ENCODE data around the gene MRPS21. TPM values are rescaled to one million over a fixed set of nuclear protein-coding genes. Genes with fewer than 3 reads are reported as not detected.

Gene MRPS21
- total RNA-seq, result 10 to 100 TPM; 22.9 to 30.5 (median 25.0) TPM
- long read RNA-seq, transcript MRPS21-201 (2 exons, 1,462 nt), result minor isoform, 5 of 45 reads
- long read RNA-seq, transcript MRPS21-202 (3 exons, 1,226 nt), result major isoform, 40 of 45 reads
- long read RNA-seq, partial matches to known transcripts, result 0 of 45 reads
- long read RNA-seq, other reads (novel, unspliced or antisense), result 0 of 45 reads

DNA sequence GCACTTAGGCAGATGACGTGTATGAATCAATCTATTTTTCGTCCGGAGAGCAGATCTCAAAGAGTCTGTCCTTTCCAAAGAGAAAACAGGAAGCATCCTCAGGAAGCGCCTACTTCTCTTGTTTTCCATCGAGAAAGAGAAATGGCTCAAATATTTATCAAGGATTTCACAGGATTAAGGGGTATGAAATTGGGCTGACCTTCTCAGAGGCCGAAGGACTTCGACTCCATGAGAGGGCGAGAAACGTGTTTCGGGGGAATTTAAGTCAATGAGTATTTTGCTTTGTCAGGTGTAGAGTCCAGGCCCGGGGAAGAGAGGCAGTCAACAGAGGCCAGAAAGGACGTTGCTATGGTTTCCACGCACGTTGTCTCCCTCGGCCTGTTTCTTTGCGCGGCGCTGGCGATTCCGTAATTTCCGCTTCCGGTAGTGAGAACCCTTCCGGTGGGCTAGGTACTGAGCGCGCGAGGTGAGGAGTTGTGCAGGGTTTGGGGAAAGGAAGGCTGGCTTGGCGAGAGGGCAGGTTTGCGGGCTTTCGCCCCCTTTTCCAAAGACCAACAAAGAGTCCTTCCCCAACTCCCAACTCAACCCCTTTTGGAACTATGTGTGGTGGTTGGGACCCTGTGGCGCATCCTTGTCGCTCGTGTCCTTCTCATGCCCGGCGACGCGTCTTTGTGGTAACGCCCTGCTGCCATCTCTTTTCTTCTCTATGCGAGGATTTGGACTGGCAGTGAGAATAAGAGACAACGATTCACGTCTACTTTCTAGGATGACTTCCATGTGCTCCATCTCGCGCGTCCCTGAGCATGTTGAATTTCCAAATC is at the start of gene MRPS21:
MRPS21 (plus strand) TSS at position 429 of the 821 bp plus-strand sequence. CDS start 506 bp downstream, outside the sequence.
- DNase-seq (peak; percentile 85 to 92 (median 91)), ATAC-seq (peak; percentile 97 to 99 (median 99))
- H3K4me1 ChIP-seq, result peaks cover 0 to 4% (median 0%) of the 10 kb centered on the region in 4 donors
- H3K4me3 ChIP-seq, result peak within 1 kb of the TSS; percentile 51 to 94 (median 74)
- intact Hi-C loops (cut with DNase I), result no loop called here
- no peaks in the 10 kb centered on the region for H3K9me3 ChIP-seq
- 4% methylated on average over 33 of the region's 43 CpGs for WGBS (ENCODE audit: insufficient coverage, low coverage, low lambda C conversion rate, missing lambda C conversion rate)
- TF ChIP-seq, protein P1, sequence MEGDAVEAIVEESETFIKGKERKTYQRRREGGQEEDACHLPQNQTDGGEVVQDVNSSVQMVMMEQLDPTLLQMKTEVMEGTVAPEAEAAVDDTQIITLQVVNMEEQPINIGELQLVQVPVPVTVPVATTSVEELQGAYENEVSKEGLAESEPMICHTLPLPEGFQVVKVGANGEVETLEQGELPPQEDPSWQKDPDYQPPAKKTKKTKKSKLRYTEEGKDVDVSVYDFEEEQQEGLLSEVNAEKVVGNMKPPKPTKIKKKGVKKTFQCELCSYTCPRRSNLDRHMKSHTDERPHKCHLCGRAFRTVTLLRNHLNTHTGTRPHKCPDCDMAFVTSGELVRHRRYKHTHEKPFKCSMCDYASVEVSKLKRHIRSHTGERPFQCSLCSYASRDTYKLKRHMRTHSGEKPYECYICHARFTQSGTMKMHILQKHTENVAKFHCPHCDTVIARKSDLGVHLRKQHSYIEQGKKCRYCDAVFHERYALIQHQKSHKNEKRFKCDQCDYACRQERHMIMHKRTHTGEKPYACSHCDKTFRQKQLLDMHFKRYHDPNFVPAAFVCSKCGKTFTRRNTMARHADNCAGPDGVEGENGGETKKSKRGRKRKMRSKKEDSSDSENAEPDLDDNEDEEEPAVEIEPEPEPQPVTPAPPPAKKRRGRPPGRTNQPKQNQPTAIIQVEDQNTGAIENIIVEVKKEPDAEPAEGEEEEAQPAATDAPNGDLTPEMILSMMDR (IDR thresholded peaks at IDR 0.05), result no peak
- peak; percentile 68 for TF ChIP-seq POLR2A (IDR thresholded peaks at IDR 0.05)
- H3K27me3 ChIP-seq, result no peaks in the 10 kb centered on the region
- peak within 1 kb of the TSS; percentile 44 to 52 (median 50) for H3K27ac ChIP-seq
- peaks cover 0 to 5% (median under 1%) of the 10 kb centered on the region in 4 donors for H3K36me3 ChIP-seq

DNA sequence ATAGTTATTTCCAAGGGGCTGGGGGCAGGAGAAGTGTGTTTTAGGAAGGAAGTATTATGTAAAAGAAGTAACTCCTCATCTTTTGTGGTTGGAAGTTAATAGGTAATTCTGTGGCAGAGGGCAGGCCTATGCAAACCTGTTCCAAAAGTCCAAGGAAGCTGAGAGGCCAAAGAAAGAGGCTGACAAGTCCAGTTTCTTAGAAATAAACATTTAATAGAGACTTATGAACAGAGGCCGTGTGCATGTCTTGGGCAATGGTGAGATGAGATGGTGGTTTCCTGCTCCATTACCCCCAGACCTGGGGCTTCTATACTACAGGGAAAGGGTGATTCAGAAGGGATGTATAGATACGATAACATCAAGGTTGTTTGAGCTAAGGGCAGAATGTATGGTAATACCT is 43.7 kb upstream of the MRPS21 start:
- intact Hi-C loops (cut with DNase I), result no loop called here
- no peaks in the 10 kb centered on the region for H3K4me1 ChIP-seq
- no peak overlapping the region for H3K27ac ChIP-seq
- H3K9me3 ChIP-seq, result no peaks in the 10 kb centered on the region
- no peaks in the 10 kb centered on the region for H3K36me3 ChIP-seq
- WGBS (ENCODE audit: insufficient coverage, low coverage, low lambda C conversion rate, missing lambda C conversion rate), result 68% methylated on average over 2 of the region's 2 CpGs
- no peaks in the 10 kb centered on the region for H3K27me3 ChIP-seq
- DNase-seq (no peak), ATAC-seq (no peak)
- no peak overlapping the region for H3K4me3 ChIP-seq
- TF ChIP-seq, protein P1 (IDR thresholded peaks at IDR 0.05), result no peak
- no peak for TF ChIP-seq POLR2A (IDR thresholded peaks at IDR 0.05)

DNA sequence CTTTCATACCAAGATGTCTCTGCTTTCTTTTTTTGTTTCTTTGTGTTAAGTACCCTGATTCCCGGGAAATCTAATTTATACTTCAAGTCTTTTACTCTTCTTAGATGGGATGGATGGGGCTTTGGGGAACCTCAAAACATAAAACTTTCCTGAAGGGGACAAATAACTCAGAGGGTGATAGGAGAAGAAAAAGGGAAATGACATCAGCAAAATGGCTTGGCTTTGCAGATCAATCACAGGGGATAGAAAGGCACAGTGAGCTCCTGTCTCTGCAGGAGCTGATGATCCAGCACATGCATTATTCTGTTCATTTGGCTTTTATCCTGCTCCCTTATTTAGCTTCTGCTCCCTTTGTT is 37.5 kb upstream of the MRPS21 start:
- Histone ChIP-seq H3K36me3 (no peaks in the 10 kb centered on the region), H3K27ac (peak overlapping the region in 1 of 3 donors; percentile 88), H3K4me1 (peaks cover 0 to 52% (median 23%) of the 10 kb centered on the region in 4 donors), H3K9me3 (no peaks in the 10 kb centered on the region), H3K4me3 (peak overlapping the region in 1 of 3 donors; percentile 37), H3K27me3 (no peaks in the 10 kb centered on the region)
- ATAC-seq (no peak), DNase-seq (no peak)
- intact Hi-C loops (cut with DNase I), result no loop called here
- 0% methylated on average over 1 of the region's 1 CpG for WGBS (ENCODE audit: insufficient coverage, low coverage, low lambda C conversion rate, missing lambda C conversion rate)
- TF ChIP-seq, protein P1 (IDR thresholded peaks at IDR 0.05), result no peak
- no peak for TF ChIP-seq POLR2A (IDR thresholded peaks at IDR 0.05)

DNA sequence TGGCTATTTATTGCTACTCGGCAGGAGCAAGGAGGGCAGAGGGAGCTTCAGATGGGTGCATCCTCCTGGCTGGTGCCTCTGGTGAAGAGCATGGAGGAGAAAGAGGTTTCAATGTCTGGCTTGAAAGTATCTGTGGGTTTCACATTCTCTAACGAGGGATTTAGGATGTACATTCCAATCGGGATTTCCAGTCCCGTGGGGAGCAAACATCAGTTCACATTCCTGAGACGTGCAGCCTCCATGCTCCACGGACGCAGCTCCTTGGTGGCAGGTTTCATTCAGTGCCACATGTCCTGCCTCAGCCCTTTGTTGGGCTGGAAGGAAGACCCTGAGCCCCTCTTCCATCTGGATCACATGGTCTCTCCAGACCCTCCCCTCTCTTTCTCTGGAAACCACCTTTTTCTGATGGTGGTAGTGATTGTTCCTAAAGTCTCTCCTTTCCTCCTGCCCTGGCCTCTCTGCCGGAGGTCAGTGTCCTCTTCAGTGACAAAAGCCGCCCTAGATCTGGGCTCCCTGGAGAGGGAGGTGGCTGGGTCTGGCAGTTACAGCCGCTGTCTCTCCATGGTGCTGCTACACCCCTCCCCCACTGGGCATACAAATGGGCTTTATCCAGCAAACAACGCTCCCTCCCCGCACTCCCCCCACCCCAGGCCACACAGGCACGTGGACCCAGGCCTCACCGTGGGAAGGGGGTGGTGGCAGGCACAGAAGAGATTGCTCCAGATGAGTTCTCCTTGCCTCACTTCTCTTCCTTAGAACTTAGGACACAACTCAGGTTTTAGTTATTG is 36.9 kb upstream of the MRPS21 start:
- H3K4me3 ChIP-seq, result peak overlapping the region in 1 of 3 donors; percentile 37
- 21% methylated on average over 7 of the region's 14 CpGs for WGBS (ENCODE audit: insufficient coverage, low coverage, low lambda C conversion rate, missing lambda C conversion rate)
- H3K9me3 ChIP-seq, result no peaks in the 10 kb centered on the region
- ATAC-seq, result peak; percentile 50 to 66 (median 58)
- H3K36me3 ChIP-seq, result no peaks in the 10 kb centered on the region
- intact Hi-C loops (cut with DNase I), result no loop called here
- no peaks in the 10 kb centered on the region for H3K27me3 ChIP-seq
- H3K27ac ChIP-seq, result peak overlapping the region in 2 of 3 donors; percentile 53 to 88
- H3K4me1 ChIP-seq, result peaks cover 0 to 58% (median 23%) of the 10 kb centered on the region in 4 donors
- peak; percentile 45 to 90 (median 84) for DNase-seq
- TF ChIP-seq, protein P1 (IDR thresholded peaks at IDR 0.05), result no peak
- no peak for TF ChIP-seq POLR2A (IDR thresholded peaks at IDR 0.05)
